Measurements from ENCODE around the gene TMEM139.
"Not testable (repeated sequence)": the region's sequence is repeated elsewhere in the genome, so short reads cannot be mapped to it uniquely, and the experiment has no call there.

Gene TMEM139

DNA sequence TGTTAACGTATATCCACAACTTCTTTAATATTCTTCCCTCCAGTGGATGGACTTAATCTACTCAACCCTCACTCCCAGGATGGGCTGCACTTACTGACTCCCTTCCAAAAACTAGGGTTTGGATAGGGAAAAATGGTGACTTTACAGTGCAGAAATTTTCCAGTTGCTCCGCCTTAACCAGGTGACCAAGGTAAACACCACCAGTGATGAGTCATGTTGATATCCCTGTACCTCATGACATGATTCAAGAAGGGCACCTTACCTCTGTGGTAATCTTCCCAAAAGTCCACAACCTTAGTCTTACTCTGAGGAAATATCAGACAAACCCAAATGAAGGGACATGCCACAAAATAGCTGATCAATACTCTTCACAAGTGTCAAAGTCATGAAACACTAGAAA, 25.0 kb upstream of the TMEM139 start:
- no peak for DNase-seq (ENCODE audit: low spot score)

DNA sequence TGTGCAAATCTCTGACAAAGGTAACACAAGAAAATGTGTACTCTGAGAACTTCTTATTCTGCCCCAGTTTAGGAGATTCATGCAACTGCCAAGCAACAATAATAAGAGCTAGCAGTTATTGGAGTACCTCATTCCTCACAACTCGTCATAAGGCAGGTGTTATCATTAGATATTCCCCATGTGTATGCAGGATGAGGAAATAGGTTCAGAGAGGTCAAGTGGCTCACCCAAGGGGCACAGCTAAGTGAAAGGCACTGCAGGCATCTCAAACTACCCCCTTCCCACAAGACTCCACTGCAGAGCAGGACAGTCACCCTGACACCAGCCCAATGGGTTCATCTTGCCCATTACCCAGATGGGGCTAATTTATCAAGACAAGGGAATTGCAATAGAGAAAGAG, 22.9 kb upstream of the TMEM139 start:
- DNase-seq (ENCODE audit: low spot score): no peak

DNA sequence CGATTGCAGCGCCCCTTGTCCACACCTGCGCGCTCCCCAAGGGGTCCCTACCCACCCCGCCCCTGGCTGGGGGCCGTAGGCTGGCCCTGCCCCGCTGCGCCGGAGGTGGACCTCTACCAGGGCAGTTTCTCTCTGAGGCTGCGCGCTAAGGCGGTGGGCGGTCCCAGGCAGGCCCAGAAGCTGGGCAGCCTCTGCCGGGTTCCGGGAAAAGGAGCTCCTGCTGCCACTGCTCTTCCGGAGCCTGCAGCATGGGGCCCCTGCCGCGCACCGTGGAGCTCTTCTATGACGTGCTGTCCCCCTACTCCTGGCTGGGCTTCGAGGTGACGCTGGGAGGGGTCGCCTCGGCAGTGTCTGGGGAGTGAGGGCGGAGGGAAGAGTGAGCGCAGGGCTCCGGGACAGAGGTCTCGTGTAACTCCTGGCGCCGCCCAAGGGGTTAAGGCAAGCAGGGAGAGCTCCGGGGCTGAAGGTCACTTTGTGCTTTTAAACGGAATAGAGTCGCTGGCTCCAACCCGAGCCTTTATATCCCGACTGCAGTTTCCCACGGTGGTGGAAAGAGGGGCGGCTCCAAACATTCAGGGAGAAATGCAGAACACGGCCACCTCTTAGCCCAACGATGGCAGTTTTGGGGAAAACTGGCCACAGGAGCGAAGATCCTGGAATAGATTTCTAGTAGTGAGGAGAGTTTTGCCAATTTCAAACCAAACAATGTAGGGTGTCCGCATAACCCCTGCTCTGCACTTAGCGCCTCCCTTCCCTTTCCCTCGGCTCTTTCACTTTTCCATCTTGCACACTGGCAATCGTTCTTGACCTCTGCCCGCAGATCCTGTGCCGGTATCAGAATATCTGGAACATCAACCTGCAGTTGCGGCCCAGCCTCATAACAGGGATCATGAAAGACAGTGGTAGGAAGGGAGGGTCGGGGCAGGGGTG, 21.2 kb upstream of the TMEM139 start, which contains the start of gene GSTK1:
Gene GSTK1 (plus strand): TSS at position 176 of the 930 bp plus-strand sequence. CDS start 73 bp downstream, at position 249.
- DNase-seq (ENCODE audit: low spot score): peak; percentile 85

DNA sequence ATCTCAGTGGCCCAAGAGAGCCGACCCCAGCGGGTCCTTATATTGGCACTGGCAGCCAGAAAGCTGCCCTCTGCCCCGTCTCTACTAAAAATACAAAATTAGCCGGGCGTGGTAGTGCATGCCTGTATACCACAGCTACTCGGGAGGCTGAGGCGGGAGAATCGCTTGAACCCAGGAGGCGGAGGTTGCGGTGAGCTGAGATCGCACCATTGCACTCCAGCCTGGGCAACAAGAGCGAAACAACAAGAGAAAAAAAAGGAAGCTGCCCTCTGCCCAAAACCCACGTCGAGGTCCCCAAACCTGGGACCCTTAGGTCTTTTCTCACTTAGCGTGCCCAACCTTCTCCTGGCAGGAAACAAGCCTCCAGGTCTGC, 20.6 kb upstream of the TMEM139 start:
- DNase-seq (ENCODE audit: low spot score): not testable (repeated sequence)

DNA sequence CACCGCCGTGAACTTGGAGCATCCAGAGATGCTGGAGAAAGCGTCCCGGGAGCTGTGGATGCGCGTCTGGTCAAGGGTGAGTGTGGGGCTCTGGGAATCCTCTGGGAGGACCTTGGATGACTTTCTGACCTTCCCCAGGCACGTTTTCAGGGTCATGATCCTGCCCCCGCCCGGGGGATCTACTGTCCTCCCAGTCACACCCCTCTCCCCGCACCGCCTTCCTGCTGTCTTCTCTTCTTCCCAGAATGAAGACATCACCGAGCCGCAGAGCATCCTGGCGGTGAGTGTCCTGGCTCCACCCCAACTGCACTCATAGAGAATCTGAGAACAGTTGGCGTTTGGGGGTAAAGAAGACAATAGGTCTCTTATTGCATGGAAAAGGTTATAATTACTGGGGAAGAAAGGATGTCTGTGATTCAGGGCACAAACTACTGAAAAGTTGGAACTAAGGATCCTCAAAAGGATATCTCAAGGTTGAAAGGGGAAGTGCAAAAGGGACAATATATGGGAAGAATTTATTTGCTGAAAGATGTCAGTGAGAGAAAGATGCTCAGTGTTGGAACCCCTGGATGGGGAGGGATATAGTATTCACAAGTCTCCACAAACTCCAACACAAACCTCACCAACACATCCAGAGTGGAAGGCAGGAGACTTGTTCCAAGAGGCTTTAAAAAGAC, 19.6 kb upstream of the TMEM139 start:
- DNase-seq (ENCODE audit: low spot score): no peak

DNA sequence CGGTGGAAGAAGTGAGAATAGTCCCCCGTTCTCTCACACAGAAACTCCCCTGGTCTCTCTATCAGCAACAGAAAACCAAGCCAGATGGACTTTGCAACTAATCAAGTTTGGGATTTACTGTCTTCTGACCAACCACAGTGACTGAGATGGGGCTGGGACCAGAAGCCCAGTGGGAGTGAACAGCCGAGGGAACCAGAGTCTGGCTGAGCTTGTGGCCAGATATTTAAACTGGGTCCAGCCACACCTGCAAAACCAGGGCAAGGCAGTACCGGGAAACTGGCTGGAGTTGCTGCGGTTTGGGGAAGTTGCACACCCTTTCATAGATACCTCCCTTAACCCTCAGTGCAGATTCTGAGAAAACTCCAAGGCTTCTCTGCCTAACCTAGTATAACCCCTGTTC, 15.5 kb upstream of the TMEM139 start:
- DNase-seq (ENCODE audit: low spot score): no peak

DNA sequence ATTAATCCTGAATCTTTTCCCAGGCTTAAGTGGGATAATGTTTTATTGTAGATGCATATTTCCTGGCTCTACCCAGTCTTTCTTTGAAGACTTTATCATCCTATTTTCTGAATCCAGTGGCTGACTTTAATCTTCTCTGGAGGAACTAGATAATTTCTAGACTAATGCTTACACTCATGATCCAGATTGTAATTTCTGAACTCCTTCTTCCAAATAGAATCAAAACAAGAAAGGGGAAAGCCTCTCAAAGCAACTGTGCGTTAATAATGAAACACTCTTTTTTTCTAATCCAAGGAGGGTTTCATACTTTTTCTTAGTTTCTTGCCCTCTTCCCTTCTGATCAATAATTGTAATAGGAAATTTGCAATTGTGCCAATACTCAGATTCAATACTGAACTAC, 13.5 kb upstream of the TMEM139 start:
- no peak for DNase-seq (ENCODE audit: low spot score)

DNA sequence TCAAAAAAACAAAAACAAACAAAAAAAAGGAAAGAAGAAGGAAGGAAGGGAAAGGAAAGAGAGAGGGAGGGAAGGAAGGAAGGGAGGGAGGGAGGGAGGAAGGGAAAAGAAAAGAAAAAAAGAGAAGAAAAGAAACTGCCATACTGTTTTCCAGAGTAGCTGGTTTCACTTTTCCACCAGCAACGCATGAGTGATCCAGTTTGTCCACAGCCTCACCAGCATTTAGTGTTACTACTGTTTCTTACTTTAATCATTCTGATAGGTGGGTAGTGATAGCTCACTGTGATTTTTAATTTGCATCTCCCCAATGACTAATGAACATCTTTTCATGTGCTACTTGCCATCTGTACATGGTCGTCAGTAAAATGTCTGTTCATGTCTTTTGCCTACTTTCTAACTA, 11.9 kb upstream of the TMEM139 start:
- DNase-seq (ENCODE audit: low spot score): no peak

DNA sequence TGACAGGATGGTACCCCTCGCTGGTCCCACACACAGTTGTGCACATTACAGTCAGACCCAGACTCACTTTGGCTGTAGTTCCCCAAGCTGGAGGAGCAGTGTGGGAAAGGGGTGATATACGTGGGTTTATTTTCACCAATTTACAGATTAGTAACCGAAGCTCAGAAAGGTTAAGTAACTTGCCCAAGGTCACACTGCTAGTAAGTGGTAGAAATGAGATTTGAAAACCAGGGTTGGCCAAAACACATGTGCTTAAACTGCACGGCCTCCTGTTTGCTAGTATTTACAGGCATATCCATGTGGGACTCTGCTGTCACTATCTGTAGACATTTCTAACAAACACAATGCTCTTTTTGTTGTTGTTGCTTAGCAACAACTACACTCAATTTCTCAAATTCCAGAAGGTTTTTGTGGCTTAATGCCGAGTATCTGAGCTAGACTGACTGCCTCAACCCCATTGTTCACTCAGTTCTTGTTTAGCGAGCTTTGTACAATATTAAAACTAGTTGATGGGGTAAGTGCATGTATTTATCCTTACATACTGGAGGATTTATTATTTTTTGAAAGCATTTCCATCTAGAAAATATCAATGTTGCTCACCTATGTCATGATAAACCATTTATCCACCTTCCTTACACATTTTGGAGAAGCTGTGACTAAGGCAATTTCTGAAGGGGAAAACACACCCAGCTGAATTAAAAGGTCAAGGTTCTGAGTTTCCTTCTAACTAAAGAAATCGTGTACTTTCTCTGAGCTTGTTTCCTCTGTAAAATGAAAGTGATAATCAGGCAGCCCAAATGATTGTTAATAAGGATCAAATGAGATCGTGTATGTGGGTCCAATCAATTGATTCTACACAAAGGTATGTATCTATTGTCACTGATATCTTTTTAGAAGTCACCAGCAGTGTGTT, 5.3 kb upstream of the TMEM139 start:
- no peak for DNase-seq (ENCODE audit: low spot score)

DNA sequence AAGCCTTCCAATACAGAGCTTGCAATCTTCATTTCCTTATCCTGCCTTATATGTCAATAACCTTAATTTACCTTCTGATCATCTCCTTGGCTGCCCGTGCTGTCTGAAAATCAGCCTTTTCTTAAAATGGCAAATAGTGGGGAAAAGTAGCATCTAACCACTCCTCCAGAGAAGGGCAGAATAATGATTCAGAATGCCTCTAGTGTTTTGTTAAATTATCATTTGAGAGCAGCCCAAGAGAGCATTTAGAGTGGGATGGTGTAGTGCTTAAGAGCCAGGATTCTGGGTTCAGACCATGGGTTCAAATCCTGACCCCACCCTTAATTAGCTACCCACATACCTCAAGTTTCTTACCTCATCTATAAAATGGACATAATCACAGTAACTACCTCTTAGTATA, 4.6 kb upstream of the TMEM139 start:
- no peak for DNase-seq (ENCODE audit: low spot score)

DNA sequence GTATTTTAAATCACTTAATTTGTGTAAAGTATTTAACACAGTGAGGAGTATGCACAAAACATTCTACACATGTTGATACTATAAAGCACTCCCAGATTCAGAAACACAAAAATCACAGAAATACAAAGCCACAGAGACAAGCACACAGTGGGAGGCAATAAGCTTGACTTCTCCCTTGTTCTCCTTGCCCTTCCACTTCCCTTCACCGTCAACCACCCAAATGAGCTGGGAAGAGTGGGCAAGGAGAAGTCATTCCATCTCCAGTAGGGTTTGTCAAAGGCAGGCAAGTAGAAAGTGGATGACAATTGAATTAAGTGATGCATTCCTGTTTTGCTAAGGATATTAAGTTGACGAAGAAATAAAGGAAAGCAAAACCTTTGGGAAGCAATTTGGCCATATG, 4.2 kb upstream of the TMEM139 start:
- DNase-seq (ENCODE audit: low spot score): no peak

DNA sequence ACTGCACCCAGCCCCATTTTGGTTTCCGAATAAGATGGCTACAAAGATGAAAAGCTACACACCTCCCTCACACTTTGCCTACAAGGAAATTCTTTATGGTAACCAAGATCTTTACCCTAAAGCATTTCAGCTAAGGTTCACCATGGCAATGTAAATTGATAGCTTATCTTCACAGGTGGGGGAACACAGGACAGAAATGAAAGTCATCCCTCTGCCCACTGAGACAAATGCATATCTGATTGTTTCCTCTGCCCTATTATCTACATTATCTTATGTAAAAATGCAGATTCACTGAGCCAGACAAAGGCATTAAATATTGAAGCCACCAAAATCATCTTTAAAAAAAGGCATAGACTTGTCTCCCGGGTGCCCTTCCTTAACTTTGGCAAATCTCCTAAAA, 3.2 kb upstream of the TMEM139 start:
- DNase-seq (ENCODE audit: low spot score): no peak

DNA sequence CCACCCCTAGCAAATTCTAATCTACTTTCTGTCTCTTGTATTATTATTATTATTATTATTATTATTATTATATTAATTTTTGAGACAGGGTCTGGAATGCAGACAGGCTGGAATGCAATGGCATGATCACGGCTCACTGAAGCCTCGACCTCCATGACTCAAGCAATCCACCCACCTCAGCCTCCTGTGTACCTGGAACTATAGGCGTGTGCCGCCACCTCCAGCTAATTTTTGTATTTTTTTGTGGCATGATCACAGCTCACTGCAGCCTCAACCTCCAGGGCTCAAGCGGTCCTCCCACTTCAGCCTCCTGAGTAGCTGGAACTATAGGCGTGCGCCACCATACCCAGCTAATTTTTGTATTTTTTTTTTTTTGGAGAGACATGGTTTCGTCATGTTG, 2.6 kb upstream of the TMEM139 start:
- no peak for DNase-seq (ENCODE audit: low spot score)

DNA sequence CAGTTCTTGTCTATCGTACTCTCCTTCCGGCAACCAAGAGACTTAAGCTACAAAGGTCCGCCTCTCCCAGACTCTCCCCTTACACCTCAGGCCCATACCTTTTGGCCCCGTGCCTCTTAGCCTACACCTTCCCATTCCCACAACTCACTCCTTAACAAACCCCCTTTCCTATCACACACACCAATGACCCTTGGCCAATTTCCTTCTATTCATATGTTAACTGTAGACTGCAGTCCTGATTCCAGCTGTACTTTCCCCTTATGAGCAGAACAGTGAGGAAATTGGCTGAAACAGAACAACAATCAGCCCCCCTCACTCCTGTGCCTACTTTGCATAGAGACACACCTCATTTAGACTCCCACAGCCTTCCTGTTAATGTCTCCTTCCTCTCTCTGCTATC, 1.4 kb upstream of the TMEM139 start:
- DNase-seq (ENCODE audit: low spot score): no peak

DNA sequence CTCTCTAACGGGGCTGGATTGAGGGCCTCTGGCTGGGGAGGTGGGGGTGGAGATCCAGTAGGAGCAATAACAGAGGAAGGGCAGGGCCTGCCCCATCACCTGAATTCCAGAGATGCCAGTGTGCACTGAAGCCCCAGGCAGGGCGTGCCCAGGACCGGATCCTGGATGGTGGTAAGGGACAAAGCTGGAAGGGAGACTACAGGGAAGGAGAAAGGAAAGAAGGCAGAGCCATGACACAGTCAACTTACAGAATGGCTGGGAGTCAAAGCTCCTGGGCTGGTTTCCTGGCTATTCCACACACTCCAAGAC, 666 bp downstream of the TMEM139 start:
- no peak for DNase-seq (ENCODE audit: low spot score)

DNA sequence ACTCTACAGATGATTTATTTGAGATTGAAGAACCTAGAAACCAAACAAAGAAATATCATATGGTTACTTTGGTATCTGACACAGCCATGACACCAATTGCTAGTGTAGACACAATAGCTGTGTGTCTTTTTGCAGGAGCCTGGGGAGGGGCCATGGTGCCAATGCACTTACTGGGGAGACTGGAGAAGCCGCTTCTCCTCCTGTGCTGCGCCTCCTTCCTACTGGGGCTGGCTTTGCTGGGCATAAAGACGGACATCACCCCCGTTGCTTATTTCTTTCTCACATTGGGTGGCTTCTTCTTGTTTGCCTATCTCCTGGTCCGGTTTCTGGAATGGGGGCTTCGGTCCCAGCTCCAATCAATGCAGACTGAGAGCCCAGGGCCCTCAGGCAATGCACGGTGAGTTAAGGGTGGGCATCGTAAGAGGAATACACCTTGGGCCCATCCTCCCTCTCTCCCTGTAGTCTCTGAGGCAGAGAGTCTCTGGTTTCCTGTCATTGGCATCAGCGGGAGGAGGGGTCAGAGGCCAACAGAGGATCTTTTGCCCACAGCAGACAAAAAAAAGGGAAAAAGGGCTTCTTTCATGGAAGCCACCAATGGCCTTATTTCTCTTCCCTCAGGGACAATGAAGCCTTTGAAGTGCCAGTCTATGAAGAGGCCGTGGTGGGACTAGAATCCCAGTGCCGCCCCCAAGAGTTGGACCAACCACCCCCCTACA, 1.2 kb downstream of the TMEM139 start:
- no peak for DNase-seq (ENCODE audit: low spot score)

DNA sequence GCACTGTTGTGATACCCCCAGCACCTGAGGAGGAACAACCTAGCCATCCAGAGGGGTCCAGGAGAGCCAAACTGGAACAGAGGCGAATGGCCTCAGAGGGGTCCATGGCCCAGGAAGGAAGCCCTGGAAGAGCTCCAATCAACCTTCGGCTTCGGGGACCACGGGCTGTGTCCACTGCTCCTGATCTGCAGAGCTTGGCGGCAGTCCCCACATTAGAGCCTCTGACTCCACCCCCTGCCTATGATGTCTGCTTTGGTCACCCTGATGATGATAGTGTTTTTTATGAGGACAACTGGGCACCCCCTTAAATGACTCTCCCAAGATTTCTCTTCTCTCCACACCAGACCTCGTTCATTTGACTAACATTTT, 1.7 kb downstream of the TMEM139 start:
- DNase-seq (ENCODE audit: low spot score): no peak

DNA sequence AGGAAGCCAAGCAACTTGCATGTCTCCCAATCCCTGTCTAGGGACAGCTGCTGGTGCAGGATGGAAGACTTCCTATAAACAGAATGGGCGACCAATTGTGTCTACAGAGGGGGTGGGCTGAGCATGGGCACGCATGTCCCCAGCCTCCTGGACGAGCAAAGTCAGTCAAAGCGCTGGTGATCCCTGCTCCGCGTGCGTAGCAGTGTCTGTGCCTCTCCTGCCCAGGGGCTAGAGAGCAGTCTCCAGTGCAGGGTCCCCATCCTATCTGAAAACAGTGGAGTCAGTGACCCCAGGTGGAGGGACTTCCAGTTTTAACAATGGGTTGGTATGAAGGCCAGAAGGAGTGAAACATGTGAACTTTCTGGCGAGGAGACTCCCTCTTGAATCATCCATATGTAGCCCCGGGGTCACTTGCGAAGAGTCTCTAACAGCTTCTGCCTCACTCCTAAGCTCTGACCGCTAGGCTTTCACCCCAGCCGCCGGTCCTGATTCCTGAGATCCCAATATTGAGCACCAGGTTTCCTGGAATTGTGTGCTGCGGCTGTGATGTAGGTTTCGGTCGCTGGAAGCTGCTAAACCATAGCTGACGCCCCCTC, 2.7 kb downstream of the TMEM139 start:
- DNase-seq (ENCODE audit: low spot score): no peak

DNA sequence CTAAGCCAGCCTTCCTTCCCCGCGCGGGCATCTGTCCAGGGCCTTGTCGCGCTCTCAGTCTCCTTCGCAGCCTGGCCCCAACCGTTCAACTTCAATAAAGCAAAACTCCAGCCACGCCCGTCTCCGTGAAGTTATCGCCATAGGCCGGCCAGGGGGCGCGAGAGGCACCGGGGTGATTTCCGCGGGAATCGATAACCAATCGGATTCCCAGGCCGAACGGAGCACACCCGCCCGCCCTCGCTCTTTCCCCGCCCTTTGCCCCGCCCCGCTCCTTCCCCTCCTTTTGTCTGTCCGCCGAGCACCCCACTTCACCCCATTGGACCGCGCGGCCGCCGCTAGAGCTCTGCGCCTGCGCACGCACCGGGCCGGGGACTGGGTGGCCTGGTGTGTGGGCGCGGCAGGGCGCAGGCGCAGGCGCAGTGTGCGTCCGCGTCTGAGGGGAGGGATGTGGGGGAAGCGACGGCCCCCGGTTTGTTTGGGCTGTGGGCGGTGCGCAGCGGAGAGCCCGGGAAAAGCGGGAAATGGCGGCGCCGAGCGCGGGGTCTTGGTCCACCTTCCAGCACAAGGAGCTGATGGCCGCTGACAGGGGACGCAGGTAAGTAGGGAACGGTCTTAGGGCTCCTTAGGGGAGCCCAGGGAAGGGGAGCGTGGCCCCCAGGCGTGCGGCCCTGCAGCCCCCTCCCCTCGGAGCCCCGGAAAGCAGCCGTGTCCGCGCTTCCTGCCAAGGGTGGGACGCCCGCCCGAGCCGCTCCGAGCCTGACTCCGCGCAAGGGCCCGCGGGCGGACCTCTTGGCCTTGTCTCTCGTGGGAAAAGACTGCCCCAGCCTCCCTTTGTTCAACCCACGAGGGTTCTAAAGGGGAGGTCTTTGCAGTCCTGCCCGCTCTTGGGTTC, 3.4 kb downstream of the TMEM139 start, which contains the start of gene CASP2:
Gene CASP2 (plus strand): TSS at position 417 of the 892 bp plus-strand sequence. CDS start 105 bp downstream, at position 522.
- peak; percentile 98 for DNase-seq (ENCODE audit: low spot score)

DNA sequence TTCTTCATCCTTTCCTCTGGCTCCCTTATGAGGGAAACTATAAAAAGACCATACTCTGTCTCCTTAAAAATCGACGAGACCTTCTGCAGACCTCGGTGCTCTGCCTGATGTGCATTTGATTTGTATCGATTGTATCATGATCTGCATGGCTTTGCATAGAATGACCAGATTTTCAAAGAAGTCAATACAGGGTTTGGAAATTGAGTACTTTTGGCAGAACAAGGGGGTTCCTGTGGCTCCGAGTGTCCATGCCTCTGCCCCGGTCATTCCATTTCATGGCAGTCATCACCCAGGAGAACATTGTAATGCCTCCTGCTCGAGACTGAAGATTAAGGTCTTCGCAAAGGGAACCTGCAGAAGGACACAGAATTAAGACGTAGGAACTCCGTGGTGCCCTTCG, 4.1 kb downstream of the TMEM139 start:
- DNase-seq (ENCODE audit: low spot score): no peak
